ENCODE results near the gene CNP.

DNA sequence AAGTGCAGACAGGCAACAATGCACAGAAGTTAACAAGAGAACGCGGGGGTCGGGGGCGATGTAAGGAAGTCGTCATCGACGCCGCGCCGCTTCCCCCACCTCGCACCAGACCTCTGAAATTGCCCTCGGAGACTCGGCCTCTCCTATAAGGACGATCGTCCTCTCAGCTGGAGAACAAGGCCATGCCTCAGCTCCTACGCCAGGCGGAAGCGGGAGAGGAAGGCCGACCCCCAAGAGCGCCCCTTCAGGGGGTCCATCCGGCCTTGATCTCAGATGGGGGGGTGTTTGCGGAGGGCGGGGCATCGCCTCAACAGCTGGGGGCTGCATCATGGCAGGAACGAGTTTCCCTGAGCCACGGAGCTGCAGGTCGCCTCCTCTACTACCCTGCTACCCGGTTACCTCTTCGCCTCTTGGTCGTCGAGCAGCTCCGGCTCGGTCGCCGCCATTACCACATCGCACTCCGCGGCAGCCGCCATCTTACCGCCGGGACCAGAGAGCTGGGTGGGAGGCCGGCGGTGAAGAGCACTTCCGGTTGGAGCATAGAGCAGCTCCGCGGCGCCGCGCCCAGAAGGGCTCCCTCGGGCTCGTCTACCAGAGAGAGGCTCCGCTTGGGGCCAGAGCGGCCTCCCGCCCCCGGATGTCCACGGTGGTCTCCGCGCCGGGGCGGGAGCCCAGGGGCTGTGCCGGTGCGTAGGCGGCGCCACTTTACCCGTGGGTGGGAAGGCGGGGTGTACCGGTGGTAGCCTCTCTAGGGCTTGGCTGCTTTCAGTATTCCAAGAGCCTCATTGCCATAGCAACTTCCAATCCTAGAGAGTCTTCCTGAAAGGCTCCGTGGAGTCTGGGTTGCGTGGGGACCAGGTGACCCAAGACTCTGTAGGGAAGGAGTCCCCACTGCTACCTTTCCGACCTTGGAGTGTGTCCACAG lies 50.6 kb downstream of the CNP start, which contains the start of gene DNAJC7:
- TF ChIP-seq, protein P1, sequence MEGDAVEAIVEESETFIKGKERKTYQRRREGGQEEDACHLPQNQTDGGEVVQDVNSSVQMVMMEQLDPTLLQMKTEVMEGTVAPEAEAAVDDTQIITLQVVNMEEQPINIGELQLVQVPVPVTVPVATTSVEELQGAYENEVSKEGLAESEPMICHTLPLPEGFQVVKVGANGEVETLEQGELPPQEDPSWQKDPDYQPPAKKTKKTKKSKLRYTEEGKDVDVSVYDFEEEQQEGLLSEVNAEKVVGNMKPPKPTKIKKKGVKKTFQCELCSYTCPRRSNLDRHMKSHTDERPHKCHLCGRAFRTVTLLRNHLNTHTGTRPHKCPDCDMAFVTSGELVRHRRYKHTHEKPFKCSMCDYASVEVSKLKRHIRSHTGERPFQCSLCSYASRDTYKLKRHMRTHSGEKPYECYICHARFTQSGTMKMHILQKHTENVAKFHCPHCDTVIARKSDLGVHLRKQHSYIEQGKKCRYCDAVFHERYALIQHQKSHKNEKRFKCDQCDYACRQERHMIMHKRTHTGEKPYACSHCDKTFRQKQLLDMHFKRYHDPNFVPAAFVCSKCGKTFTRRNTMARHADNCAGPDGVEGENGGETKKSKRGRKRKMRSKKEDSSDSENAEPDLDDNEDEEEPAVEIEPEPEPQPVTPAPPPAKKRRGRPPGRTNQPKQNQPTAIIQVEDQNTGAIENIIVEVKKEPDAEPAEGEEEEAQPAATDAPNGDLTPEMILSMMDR (conservative IDR thresholded peaks at IDR 0.05 in 1 of 2, IDR thresholded peaks at IDR 0.05 in 1 of 2; ENCODE audit: low read depth in 1 of 2, low read length in 2 of 2): no peak
- TF ChIP-seq EZH2 (IDR thresholded peaks at IDR 0.05; ENCODE audit: low read length, missing control alignments): no peak

Data from fibroblast of lung (primary cell).